ENCODE data around the gene NIPAL3.
"Not testable (repeated sequence)": the region's sequence is repeated elsewhere in the genome, so short reads cannot be mapped to it uniquely, and the experiment has no call there.

Gene NIPAL3

DNA sequence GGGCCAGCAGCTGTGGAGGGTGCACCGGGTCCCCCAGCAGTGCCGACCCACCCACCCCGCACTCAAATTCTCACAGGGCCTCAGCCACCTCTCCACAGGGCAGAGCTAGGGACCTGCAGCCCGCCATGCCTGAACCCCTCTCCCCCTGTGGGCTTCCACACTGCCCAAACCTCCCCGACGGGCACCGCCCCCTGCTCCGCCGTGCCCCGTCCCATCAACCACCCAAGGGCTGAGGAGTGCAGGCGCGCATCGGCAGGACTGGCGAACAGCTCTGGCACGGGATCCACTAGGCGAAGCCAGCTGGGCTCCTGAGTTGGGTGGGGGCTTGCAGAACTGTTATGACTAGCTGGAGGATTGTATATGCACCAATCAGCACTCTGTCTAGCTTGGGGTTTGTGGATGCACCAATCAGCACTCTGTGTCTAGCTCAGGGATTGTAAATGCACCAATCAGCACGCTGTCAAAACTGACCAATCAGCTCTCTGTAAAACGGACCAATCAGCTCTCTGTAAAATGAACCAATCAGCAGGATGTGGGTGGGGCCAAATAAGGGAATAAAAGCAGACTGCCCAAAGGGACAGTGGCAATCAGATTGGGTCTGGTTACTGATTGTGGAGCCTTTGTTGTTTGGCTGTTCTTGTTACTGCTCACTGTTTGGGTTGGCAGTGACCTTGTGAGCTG, 74.6 kb downstream of the NIPAL3 start:
- DNase-seq (ENCODE audit: low read depth), result no peak

DNA sequence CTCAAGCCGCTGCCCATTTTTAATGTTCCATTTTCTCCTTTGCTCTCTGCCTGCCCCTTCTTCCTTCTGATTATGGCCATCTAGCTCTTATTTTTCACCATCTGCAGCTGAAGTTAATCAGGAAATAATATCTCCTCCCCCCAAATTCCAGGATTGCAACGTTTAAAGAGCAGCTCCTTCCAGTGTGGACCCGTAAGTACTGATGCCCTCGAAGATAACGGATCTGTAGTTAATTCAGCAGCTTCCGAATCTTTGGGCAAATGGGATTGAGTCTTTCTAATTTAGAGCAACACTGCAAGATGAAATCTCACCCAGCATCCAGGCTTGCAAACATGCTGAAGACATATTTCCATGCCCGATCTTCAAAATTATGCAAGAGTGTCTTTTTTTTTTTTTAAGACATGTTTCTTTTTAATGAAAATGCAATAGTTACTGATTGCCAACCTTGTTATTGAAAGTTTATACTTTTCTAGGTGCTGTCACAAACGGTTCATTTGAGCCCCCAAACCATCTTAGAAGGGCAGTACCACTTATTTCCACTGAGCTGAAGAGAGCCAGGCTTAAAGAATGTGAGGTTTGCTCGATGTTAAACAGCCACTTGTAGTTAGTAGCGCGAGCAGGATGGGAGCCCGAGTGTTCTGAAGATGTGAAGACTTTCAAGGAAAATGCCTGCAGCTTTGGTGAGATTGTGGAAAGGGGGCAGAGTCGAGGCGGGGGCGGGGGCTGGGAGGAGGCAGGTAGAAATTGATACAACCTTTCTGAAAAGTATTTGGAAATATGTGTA, 76.2 kb downstream of the NIPAL3 start:
- no peak for DNase-seq (ENCODE audit: low read depth)

DNA sequence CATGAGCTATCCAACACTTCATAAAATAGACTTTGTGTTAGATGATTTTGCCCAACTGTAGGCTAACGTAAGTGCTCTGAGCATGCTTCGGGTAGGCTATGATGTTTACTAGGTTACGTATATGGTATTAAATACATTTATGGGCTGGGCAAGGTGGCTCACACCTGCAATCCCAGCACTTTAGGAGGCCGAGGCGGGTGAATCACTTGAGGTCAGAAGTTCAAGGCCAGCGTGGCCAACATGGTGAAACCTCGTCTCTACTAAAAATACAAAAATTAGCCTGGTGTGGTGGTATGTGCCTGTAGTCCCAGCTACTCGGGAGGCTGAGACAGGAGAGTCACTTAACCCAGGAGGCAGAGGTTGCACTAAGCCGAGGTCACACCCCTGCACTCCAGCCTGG, 77.3 kb downstream of the NIPAL3 start:
- DNase-seq (ENCODE audit: low read depth), result not testable (repeated sequence)

DNA sequence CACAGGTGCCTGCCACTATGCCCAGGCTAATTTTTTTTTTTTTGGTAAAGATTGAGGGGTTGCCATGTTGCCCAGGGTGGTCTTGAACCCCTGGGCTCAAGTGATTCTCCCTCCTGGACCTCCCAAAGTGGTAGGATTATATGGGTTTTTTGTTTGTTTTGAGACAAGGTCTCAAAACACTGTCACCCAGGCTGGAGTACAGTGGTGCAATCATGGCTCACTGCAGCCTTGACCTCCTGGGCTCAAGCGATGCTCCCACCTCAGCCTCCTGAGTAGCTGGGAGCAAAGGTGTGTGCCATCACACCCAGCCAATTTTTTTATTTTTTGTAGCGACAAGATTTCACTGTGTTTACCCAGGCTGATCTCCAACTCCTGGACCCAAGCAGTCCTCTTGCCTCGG, 78.2 kb downstream of the NIPAL3 start:
- no peak for DNase-seq (ENCODE audit: low read depth)

DNA sequence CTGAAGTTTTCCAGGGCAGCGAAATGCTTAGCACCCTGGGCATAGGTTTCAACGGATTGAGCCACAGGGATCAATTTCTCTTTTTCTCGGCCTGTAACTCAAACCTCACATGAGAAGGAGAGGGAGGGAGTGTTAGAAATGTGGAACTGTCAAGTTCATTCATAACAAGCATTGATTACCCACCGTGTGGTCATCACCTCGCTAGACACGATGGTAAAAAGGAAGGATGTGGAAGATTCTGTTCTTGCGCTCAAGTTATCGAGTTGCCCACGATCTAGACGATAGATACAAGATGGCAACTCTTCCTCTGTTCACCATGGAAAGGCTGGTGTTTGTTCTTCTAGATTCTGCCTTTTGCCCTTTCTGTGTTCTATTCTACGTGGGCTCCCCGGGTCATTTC, 83.0 kb downstream of the NIPAL3 start:
- DNase-seq (ENCODE audit: low read depth), result no peak

DNA sequence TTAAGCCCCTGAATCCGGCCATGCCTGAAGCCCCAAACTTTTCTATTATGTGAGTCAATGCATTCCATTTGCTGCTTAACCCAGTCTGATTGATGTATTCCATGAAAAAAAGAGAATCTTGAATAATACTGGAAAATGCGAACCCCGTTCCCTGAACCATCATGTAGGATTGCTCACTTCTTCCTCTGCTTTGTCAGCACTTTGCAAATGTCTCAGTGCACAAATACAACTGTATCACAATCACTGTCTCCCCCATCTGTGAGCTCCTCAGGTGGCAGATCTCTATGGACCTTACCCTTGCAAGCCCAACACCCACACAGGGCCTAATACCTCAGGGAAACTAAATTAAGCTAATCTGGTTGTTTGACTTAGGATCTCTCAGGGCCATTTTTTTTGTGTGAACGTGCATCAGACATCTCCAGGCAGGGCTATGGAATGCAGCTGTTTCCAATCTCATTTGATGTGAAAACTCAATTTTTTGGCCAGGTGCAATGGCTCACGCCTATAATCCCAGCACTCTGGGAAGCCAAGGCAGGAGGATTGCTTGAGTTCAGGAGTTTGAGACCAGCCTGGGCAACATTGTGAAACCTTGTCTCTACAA, 84.9 kb downstream of the NIPAL3 start:
- no peak for DNase-seq (ENCODE audit: low read depth)

DNA sequence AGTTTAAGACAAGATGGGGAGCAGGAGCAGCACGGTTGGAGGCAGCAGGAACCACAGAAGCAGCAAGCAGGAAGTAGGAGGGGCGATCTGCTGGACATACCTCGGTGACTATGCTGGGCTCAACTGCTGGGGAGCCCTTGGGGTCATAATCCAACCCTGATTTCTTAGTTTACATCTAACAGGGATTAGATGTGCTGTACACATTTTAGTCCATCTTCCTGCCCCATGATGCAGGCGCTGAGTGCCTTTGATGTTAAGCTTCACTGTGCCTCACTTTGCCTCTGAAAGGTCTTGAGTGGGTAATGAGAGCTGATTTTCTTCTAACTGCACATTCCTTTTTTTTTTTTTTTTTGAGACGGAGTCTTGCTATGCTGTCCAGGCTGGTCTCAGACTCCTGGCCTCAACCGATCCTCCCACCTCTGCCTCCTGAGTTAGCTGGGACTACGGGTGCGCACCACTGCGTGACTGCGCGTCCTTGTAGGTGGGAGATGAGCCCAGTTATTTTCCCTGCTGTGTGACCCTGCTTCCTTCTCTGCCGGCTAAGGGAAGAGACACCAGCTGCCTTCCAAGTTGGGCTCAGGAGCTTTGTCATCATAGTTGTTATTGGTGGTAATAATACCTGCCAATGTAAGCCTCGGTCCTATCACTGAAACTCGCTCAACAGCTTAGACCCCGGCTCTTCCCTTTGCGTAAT, 85.9 kb downstream of the NIPAL3 start:
- DNase-seq (ENCODE audit: low read depth), result no peak

DNA sequence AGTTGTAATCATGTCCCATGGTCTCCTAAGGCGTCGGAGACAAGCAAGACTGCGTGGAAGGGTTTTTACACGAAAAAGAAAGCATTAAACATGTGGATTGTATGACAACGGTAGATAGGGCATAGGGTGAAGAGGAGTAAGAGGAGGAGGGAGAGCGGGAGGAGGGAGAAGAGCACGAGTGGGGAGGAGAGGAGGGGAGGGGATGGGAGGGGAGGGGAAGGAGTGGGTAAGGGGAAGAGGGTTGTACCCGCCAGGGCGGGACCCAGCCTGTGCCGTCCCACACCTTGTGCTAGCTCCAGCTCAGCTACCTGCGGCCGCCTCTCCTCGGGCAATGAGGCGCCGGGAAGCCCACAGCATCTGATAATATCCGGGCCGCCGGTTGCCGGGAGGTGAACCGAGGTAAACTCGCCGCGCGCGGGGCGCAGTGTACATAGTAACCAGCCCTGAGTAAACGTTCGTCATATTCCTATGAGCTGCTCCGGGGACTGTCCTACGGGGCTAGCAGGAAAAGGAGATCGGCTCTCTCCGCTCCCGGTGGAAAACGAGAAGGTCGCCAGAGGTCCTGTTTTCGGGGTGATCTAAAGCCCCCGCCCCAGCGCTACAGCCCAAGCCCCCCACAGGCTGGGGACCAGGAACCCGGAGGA, 86.6 kb downstream of the NIPAL3 start:
- DNase-seq (ENCODE audit: low read depth), result peak; percentile 46

DNA sequence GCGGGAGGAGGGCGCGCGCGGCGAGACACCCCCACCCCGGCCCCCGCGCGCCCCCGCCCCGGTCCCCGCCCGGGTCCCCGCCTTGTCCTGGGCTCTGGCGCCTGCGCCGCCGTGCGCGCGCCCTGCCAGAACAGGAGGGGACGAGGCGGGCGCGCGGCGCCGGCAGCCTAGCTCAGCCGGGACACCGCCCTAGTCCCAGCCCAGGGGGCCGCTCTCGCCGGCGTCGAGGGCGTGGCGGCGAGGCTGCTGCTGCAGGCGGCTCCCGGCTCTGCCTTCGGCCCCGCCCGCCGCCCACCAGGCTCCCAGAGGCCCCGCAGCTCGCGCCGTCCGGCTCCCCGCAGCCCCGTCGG, 87.1 kb downstream of the NIPAL3 start, which contains the start of gene RCAN3:
RCAN3 (plus strand) TSS at position 128 of the 350 bp plus-strand sequence. CDS start 11,537 bp downstream, outside the sequence.
- peak; percentile 75 for DNase-seq (ENCODE audit: low read depth)

DNA sequence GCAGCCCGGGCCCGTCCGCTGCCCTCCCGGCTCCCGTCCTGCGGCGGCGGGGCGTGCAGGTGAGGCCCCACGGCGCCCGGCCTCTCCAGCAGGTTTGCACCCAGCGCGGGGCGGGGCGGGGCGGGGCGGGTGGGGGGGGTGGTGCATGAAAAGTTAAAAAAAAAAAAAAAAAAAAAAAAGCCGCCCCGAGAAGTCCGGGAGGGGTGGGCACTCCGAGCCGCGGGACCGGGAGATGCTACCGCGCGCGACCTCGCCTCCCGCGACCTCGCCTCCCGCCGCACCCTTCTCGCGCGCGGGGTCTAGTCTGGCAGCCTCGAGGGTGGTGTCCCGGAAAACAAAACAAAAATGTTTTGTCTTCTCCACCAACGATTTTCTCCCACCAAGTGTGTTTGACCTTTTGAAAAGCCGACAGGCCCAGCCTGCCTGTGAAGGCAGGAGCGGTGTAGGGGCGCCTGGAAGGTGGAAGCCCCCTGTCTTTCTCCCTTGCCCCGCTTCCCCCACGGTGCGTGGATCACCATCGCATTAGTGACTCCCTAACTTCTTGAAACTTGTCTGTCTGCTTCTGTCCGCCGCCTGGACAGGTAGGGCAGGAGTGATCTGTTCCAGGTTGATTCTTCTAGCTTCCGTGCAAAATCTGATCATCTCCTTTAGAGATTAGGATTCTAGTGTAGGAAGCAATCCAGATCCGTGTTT, 87.6 kb downstream of the NIPAL3 start:
- DNase-seq (ENCODE audit: low read depth), result no peak

DNA sequence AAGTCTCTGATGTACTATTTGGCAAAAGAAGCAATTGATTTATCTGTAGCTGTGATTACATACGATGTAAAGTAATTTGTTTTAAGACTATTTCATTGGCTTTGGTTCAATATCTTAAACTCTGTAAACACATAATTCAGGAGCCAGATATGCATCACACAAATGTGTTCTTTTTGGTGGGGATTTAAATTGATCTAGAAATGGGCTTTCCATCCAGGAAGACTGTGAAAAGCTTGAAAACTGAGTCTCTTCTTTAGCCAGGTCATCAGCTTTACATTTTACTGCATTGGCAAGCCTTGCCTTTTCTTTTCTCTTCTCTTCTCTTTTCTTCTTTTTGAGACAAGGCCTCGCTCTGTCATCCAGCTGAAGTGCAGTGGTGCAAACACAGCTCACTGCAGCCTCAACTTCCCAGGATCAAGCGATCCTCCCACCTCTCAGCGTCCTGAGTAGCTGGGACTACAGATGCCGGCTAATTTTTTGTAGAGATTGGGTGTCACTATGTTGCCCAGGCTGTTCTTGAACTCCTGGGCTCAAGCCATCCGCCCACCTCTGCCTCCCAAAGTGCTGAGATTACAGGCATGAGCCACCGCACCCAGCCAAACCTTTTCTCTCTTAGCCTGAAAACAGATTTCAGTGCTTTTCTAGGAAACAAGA, 88.4 kb downstream of the NIPAL3 start:
- DNase-seq (ENCODE audit: low read depth), result no peak

DNA sequence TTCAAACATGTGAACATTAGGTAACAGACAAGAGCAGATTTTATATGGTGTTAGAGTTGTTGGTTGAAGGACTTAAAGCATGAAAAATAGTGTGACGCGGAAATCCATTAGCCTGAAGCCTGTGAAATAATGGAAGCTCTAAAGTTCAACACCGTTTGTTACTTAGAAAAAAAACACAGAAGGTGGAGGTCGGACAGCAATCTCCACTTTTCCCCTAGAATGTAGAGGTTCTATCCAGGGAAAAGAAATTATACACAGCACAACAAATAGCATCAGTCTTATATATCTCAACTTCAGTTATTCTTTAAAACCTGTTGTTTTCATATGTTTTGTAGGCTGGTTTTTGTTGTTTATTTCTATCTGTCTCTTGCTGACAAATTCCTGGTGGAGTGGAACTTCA, 89.0 kb downstream of the NIPAL3 start:
- DNase-seq (ENCODE audit: low read depth), result no peak

DNA sequence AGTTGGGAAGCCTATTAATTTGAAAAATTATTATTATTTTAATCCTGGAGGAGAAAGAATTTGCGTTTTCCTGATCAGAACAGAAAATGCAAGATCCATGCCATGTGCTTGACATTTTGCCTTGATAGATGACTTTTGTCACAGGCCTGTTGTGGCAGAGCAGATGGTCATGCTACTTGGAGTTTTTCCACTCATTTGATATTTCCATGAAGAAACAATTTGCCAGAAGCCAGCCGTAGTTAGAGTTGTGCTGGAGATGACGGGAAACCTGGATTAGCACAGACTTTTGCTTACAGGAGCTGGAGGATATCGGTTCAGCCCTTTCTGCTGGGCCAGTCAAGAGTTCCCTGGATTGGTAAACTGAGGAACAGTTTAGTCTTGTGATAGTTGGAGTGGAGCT, 90.2 kb downstream of the NIPAL3 start:
- DNase-seq (ENCODE audit: low read depth), result no peak

DNA sequence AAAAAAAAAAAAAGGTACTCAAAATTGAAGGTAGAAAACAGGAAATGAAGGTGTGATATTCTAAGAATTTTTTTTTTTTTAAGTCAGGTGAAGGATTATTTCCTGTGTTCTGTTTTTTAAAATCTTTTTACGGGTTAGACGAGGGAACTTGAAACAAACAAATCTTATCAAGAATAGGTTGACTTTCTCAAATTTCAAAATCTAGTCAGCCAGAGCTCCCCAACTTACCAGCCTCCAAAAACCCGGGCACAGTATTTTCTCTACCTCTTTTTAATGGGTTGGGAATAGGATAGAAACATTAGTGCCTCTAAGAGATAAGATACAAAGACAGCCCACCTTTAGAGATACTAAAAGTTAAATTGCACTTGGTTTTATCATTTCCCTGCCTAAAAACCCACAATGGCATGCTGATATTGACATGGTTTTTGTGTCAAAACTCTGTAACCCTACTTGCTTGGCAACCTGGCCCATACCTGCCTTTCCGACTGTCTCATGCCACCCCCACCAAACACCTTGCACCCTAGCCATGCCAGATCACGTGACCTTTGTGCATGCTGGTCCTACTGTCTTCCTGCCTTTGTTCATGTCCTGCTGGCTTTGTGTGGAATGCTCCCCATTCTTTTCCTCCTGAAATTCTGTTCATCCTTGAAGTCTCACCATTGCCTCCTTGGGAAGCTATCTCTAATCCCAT, 91.2 kb downstream of the NIPAL3 start:
- DNase-seq (ENCODE audit: low read depth), result no peak

DNA sequence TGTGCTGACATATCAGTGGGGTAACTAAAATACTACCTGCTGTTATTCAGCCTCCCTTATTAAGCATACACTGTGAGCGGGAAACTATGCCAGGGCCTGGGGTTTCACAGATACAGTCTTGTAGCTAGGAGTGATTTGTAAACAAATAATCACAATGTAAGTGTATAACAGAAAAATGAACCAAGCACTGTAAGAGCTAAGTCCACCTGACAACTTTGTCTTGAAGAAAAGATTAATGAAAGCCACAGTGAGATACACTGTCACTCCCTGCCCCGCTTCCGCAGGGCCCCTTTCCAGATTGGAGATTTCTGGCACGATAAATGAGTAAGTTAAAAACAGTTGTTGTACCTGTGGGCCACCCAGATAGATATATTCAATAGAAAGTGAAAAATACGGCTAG, 91.8 kb downstream of the NIPAL3 start:
- DNase-seq (ENCODE audit: low read depth), result no peak

DNA sequence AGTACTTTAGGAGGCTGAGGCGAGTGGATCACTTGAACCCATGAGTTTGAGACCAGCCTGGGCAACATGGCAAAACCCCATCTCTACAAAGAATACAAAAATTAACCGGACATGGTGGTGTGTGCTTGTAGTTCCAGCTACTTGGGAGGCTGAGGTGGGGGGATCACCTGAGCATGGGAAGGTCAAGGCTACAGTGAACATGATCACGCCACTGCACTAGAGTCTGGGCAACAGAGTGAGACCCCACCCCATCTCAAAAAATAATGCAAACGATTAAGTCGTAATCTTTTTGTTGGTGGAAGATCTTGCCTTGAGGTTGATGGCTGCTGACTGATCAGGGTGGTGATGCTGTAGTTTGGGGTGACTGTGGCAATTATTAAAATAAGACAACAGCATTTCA, 93.3 kb downstream of the NIPAL3 start:
- no peak for DNase-seq (ENCODE audit: low read depth)

DNA sequence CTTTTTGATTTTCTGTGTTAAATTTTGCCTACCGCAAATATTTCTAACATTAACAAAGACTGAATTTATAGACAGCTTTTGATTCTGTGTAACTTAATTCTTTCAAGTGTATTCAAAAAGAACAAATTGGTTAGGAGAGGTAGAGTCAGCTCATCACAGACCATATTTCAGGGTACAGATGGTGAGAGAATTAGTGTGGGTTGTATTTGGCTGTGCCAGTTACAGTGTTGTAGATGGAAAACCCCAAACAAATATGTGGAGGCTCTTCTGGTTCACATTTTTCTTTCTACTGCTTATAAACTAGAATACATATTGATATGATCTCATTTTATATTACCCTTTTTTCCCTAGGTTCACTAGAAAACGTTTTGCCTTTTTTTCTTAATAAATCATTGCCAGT, 98.1 kb downstream of the NIPAL3 start:
- DNase-seq (ENCODE audit: low read depth), result no peak

DNA sequence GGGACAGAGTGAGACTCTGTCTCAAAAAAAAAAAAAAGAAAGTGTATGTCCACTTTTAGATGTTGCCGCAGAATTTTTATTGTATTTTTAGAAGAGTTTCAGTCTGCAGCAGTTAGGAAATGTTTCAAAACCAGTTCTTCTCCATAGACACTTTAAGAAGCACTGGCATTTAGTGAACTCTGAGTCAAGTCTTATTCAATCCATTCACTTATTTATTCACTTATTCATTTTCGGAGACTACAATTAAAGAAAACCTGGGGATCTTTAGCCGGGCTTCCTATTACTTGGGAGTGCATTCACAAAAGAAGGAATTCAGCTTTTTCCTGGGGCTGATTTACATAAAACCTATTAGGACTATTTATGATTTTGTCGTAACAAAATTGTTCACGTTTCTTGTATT, 99.3 kb downstream of the NIPAL3 start:
- no peak for DNase-seq (ENCODE audit: low read depth)

DNA sequence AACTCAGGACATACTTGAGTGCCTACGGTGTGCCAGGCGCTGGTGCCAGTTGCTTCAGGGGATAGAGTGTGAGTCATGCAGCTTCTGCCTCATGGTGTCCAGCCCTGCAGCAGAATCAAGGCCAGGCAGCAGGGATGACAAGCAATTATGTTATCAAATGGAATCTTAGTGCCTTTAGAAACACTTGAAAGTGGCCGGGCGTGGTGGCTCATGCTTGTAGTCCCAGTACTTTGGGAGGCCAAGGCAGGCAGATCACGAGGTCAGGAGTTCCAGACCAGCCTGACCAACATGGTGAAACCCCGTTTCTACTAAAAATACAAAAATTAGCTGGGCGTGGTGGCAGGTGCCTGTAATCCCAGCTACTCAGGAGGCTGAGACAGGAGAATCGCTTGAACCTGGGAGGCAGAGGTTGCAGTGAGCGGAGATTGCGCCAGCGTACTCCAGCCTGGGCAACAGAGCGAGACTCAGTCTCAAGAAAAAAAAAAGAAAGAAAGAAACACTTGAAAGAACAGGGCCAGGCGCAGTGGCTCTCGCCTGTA, 100.1 kb downstream of the NIPAL3 start:
- peak; percentile 58 for DNase-seq (ENCODE audit: low read depth)

DNA sequence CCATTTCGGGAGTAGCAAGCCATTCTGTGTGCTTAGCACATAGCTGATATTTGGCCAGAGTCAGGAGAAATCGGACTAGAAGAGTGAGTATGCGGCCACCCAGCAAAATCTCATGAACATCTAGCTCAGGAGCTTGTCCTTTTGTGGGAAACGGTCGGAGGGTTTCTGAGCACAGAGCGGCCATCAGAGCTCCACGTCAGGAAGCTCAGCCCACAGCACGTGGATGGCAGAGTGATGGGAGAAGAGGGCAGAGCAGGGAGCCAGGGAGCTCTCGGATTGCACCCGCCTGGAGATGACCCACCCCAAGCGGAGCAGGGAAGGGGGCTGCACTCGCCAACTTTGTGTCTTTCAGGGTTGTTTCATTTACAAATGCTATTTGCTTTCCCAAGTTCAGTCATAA, 100.9 kb downstream of the NIPAL3 start:
- no peak for DNase-seq (ENCODE audit: low read depth)

All from GM04504 (cell line).